ENCODE data around the gene COMT. TPM values are rescaled to one million over a fixed set of nuclear protein-coding genes. Genes with fewer than 3 reads are reported as not detected.

The COMT gene
- total and polyA plus RNA-seq, 2 experiments from 2014 or later = 29.6 to 29.8 TPM

GRCh38 chr22:20002128-20002527, 60.6 kb downstream of the COMT start:
- Histone ChIP-seq H3K27me3 (ENCODE audit: insufficient read depth) (no peaks in the 10 kb centered on the region), H3K36me3 (ENCODE audit: insufficient read depth) (peaks cover 8% of the 10 kb centered on the region), H2AFZ (no peak overlapping the region), H3K79me2 (replicated peaks; ENCODE audit: insufficient read depth) (no peaks in the 10 kb centered on the region), H3K27ac (ENCODE audit: low read depth) (no peak overlapping the region), H3F3A (replicated peaks; ENCODE audit: low read depth) (no peaks in the 10 kb centered on the region), H3K9me2 (ENCODE audit: insufficient read depth) (no peaks in the 10 kb centered on the region), H3K4me2 (no peak overlapping the region), H3K4me3 (no peak overlapping the region), H4K20me1 (replicated peaks; ENCODE audit: insufficient read depth) (no peaks in the 10 kb centered on the region; the same call in 1 of the 2 replicates), H3K4me1 (ENCODE audit: insufficient read depth) (peaks cover 17% of the 10 kb centered on the region)
- peaks cover 31% of the 10 kb centered on the region for H3K4me1 Mint-ChIP-seq
- peaks cover 21% of the 10 kb centered on the region for H3K36me3 Mint-ChIP-seq (ENCODE audit: low read depth)
- H3K4me3 Mint-ChIP-seq = no peak overlapping the region
- peaks cover 20% of the 10 kb centered on the region for H3K9me3 Mint-ChIP-seq
- TF ChIP-seq STAT1 (IDR thresholded peaks at IDR 0.05; ENCODE audit: unreplicated experiment) (no peak), CREB1 (CRISPR knock-in tag; IDR thresholded peaks at IDR 0.05; ENCODE audit: low read depth) (no peak), ZNF462 (CRISPR knock-in tag; IDR thresholded peaks at IDR 0.05) (no peak), NANOG (IDR thresholded peaks at IDR 0.05; ENCODE audit: borderline replicate concordance) (no peak), REST (IDR thresholded peaks at IDR 0.05; ENCODE audit: unreplicated experiment) (no peak), EZH2 (IDR thresholded peaks at IDR 0.05; ENCODE audit: low read depth, unreplicated experiment) (no peak), ETS1 (IDR thresholded peaks at IDR 0.05) (no peak), ZNF331 (CRISPR knock-in tag; IDR thresholded peaks at IDR 0.05; ENCODE audit: low read depth) (no peak), CTCF (conservative IDR thresholded peaks at IDR 0.05; ENCODE audit: low read depth in 2 of 2) (no peak), ZNF114 (CRISPR knock-in tag; IDR thresholded peaks at IDR 0.05) (no peak), POLR2AphosphoS5 (IDR thresholded peaks at IDR 0.05; ENCODE audit: low read depth) (no peak), JUNB (IDR thresholded peaks at IDR 0.05; ENCODE audit: unreplicated experiment) (no peak), EZH2phosphoT487 (IDR thresholded peaks at IDR 0.05; ENCODE audit: unreplicated experiment) (no peak)
- peaks cover 7% of the 10 kb centered on the region for H3K27me3 Mint-ChIP-seq (ENCODE audit: insufficient read depth, low read depth, poor library complexity)
- DNase-seq (ENCODE audit: low spot score) (no peak), ATAC-seq (no peak)
- no peak overlapping the region for H3K27ac Mint-ChIP-seq

Measured in GM23338 (cell line).